HG02610 (cell line): ENCODE measurements around the gene PEPD.
A peak's percentile ranks its signal among the peaks of the same experiment; 100 is the strongest.

Experiments used
- ATAC-seq: cut with Tn5 transposase; IDR thresholded peaks from one replicate; pipeline ENCODE4 v1.9.1; 2021; ENCODE audit warnings: mild to moderate bottlenecking, moderate library complexity; ENCODE audit not compliant: unreplicated experiment

Gene PEPD

DNA sequence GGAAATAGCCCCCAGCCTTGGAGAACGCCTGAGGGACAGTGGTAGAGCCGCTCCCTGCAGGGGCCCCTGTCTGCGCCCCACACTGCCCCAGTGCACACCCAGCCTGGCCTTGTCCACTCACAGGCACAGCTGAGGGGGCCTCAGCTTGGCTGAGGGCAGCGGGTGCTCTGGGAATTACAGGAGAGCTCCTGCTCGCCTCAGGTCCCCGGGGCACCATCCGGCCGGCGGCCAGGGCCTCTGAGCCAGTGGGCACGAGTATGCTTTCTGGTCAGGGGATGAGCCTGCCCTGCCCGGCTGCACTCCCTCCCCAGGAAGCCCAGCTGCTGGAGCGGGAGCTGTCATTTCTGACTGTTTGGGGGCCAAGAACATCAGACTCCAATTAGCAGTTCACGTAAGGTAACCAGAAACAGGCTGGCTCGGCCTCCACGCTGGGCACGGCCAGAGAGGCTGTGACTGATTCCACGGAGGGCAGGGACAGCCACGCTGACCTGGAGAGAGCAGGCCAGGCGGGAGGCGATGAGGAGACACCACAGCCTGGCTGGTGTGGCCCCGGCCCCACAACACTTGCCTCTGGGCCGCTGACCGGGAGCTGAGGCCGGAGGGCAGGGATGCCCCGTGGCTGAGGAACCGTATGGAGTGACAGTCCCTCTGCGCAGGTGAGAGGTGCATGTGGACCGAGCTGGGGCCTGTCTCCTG, 132.7 kb downstream of the PEPD start:
- no peak for ATAC-seq

GRCh38 chr19:33388231-33388724, 133.3 kb downstream of the PEPD start:
- no peak for ATAC-seq

DNA sequence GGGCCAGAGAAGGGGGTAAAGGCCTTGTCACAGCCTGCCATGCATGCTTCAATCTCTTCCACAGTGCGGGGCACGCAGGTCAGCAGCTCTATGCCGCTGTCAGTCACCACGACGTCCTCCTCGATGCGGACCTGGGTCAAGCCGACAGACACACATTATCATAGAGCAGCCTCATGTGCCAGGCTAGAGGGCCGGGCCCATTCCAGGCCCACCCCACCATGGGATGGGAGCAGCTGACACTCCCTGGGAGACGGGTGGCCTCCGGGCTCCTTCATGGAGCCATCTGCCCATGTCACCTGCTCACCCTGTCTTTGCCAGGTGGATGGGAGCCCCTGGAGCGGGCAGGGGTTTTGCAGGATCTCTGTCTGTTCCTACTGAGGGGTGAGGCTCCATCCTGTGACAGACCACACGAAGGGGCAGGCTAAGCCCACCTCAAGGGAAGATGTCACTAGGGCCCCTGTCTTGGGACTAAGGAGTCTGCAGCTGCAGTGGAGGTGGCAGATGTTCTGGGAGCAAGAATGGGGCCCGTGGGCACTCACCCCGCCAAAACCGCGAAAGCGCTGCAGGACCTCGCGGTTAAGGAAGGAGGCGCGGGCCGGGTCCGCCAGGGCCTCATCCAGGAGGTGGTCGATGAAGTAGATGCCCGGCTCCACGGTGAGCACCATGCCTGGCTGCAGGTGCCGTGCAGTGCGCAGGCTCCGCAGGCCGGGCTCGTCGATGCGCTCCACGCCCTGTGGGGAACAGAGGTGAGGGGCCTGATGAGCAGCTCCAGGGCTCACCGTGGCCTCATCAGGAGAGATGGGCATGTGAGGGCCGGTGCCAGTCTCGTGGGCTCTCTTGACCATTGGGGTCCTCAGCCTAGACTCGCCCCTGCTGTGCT, 134.0 kb downstream of the PEPD start:
- no peak for ATAC-seq

DNA sequence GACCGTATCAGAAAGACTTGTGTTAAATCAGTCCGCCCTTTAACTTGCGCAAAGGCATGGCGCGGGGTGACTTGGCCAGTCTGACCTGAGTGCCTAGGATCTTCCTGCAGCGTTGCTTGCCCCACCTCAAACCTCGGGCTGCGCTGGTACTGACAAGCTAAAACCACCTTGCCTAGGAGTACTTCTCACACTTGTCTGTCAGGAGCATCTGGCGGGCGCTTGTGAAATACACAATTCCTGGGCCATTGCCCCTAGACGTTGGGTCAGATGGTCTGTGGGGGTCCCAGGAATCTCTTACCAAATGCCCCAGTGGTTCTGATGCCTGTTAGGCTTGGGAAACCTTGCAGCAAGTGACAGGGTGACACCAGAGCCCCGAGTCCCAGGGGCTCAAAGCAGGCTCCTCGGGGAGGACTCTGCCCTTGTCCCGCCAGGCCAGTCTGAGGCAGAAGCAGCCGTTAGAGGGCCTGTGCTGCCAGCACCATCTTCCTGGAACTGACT, 135.2 kb downstream of the PEPD start:
- no peak for ATAC-seq

DNA sequence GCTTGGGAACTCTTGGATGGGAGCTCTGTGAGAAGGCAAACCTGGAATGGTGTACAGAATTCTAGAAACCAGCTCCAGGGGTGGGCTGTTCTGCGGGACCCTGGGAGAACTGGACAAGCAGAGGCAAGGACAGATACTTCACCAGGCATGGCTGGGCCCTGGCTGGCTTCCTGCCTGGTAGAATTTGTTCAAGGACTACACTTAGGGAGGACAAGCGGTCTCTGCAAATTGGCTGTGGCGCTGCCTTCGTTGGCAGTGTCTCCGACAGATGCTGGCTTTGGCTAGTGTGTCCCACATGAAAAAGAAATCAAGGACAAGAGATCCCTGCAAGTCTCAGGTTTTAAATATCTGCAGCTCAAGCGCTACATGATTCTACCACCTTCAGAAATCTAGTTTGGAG, 135.6 kb downstream of the PEPD start:
- ATAC-seq: no peak

GRCh38 chr19:33384983-33385382, 136.6 kb downstream of the PEPD start:
- ATAC-seq: no peak

GRCh38 chr19:33383720-33384292, 137.8 kb downstream of the PEPD start:
- ATAC-seq: no peak

DNA sequence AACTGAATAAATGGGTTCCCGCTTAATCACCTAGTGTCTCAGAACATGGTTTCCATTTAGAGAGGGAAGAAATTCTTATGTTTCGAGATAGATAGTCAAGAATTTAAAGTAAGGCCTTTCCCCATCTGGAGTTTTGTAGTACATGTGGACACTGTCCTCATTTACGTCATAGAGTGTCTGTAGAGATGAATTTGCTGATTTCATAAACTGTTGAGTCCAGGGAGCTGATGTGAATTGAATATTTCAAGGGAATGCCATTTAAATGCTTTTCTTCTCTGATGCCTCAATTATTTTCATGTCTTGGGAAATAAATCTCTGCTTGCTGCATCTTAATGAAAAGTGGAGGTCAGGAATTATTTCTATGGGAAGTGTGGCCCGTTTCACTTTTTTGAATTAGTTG, 138.6 kb downstream of the PEPD start:
- ATAC-seq: no peak

DNA sequence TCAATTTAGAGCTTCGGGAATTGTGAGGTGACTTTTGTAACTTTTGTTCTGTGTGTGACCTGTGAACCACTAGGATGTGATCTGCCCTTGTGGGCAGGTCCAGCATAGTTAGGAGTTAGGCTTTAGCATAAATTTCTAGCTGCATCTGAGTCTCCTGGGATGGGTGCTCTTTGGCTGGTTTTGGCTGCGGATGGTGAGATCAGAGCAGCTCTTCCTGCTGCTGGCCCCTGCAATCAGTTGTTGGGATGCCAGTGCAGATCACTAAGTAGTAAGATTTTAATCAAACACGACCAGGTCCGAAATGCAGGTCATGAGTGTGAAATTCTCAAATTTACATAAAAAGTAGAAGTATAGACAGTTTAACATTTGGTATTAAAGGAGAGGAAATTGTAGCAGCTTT, 139.6 kb downstream of the PEPD start:
- no peak for ATAC-seq

DNA sequence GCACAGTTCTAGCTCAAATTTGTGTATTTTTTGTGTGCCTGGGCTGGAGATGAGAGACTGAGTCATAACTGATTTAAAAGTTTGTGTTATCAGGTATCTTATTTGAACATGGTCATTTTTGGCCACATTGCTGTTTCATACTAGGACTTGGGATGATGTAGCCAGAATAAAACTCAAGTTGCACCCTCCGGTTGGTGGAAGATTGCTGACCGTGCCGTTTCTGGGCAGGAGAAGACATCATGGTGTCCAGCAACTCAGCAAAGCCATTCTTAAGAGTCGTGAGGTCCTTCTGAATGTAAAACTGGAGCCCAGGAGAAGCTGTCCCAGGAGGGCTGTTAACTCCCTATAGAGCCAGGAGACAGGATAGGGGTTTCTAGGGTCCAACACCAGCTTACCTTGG, 140.5 kb downstream of the PEPD start:
- ATAC-seq: no peak

- ATAC-seq: no peak
These were observed 142.3 kb downstream of the PEPD start for GRCh38 chr19:33379151-33379829.

DNA sequence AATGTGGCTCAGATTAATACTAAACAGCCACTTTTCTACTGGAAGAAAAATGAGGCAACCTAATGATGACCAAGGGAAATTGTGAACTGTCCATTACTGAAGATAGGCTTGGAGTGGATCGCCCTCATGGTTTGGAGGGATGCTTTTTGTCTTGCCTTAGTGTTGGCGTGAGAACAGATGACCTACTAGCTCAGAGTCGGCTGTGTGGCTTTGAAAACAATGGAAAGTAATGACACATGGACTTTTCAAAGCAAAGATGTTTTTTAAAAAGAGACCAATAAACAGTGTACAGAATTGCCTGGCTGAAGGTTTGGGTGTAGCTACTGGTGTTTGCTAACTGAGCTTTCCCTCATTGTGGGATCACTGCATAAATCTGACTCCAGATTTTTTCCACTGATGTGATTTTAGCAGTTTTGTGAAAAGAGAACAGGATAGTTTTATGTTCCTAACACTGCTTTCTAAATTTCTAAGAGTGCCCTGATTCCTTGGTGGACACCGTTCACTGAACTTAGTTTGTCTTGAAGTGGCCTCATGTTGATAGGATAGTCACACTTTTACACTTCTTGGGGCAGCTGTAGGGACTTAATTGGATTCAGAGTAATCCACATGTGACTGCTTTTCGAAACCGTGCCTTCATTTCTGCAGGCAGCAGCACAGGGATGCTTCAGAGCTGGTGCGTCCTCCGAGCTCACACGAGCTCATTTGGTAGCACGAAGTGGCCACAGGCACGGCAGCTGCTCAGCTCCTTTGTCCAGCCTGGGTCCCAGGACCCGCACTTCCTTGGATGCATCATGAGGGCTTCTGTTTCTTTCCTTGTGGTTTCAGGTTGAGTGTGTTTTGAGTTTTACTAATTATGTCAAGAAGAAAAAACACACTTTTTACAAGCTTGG, 143.8 kb downstream of the PEPD start:
- no peak for ATAC-seq

- no peak for ATAC-seq
These were observed 144.5 kb downstream of the PEPD start for GRCh38 chr19:33376941-33377557.

- no peak for ATAC-seq
These were observed 145.2 kb downstream of the PEPD start for GRCh38 chr19:33376423-33376822.

DNA sequence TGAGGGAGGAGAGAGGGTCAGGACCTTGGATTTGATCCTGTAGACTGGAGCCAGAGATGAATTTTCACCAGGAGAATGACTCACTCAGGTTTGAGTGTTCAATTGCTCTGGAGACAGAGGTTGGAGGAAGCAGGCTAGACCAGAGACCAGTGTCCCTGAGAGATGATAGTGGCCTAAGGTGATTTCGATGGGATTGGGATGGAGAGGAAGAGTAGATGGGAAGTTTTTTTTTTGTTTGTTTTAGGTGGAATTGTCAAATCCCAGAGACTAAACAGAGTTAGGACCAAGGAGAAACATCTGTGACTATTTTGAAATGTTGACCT, 145.8 kb downstream of the PEPD start:
- no peak for ATAC-seq

- ATAC-seq: no peak
These were observed 146.3 kb downstream of the PEPD start for GRCh38 chr19:33375156-33375836.

GRCh38 chr19:33374236-33374714, 147.3 kb downstream of the PEPD start:
- ATAC-seq: no peak

- ATAC-seq: peak; percentile 94
These were observed 147.9 kb downstream of the PEPD start, which contains the start of gene CEBPG for GRCh38 chr19:33373453-33374235. TSS of gene CEBPG (plus strand) at chr19:33373709. CDS start at chr19:33379240, 5,531 bp downstream.
